PC-9 (cell line): ENCODE results near the gene CCDC78. TPM values are rescaled to one million over a fixed set of nuclear protein-coding genes. Genes with fewer than 3 reads are reported as not detected.

Source experiments
- BruUV-seq: library from RNA; stranded (reverse); fragments of 400-500 nt; replicated peaks from 2 replicates; lab custom pipeline; 2021; lab: Mats Ljungman, UMichigan
- CTCF ChIA-PET: fragments of 300-600 bp; sonication (Branson Sonifier 250); formaldehyde crosslinking; loops from one replicate; lab custom pipeline; 2022; ENCODE audit warnings: antibody characterized with exemption; lab: Charles Lee
- POLR2A ChIA-PET: fragments of 300-600 bp; sonication (Branson Sonifier 250); formaldehyde crosslinking; loops from one replicate; lab custom pipeline; 2022; ENCODE audit warnings: antibody characterized with exemption; ENCODE audit not compliant: unreplicated experiment; lab: Charles Lee
- DNase-seq, 2 experiments: peaks; one replicate each; pipeline versions ENCODE4 v3.0.0 to v3.0.0-alpha.2; 2015 to 2022; ENCODE audit warnings: mixed read lengths in 1 of 2
- H2AFZ ChIP-seq: fragments of 200-600 bp; sonication (generic); 2 replicates; pipeline ENCODE4 v1.8.1; 2017; ENCODE audit warnings: antibody characterized with exemption
- H3F3A ChIP-seq: fragments of 200-600 bp; sonication (generic); 2 replicates; pipeline ENCODE4 v1.8.1; 2017; ENCODE audit warnings: antibody characterized with exemption, mild to moderate bottlenecking, low read depth; ENCODE audit not compliant: insufficient read depth
- H3K27ac ChIP-seq: fragments of 200-600 bp; sonication (generic); 2 replicates; pipeline ENCODE4 v1.6.1; 2016; ENCODE audit warnings: mixed run types
- H3K27me3 ChIP-seq: fragments of 200-600 bp; sonication (generic); 2 replicates; pipeline ENCODE4 v1.6.1; 2016; ENCODE audit warnings: low read depth, mixed run types; ENCODE audit not compliant: insufficient read depth
- H3K36me3 ChIP-seq: fragments of 200-600 bp; sonication (generic); 2 replicates; pipeline ENCODE4 v1.6.1; 2016; ENCODE audit warnings: low read depth, mixed run types
- H3K4me1 ChIP-seq: fragments of 200-600 bp; sonication (generic); replicated peaks from 2 replicates; pipeline ENCODE4 v1.6.1; 2016; ENCODE audit warnings: mixed run types; ENCODE audit not compliant: insufficient read depth
- H3K4me2 ChIP-seq: fragments of 200-600 bp; sonication (generic); 2 replicates; pipeline ENCODE4 v1.6.1; 2017; ENCODE audit warnings: mixed run types
- H3K4me3 ChIP-seq: fragments of 200-600 bp; sonication (generic); 2 replicates; pipeline ENCODE4 v1.6.1; 2016; ENCODE audit warnings: mixed run types
- H3K79me2 ChIP-seq: fragments of 200-600 bp; sonication (generic); 2 replicates; pipeline ENCODE4 v1.6.1; 2017; ENCODE audit warnings: low read depth, mixed run types
- H3K9me2 ChIP-seq: fragments of 200-600 bp; sonication (generic); 2 replicates; pipeline ENCODE4 v1.8.1; 2017; ENCODE audit warnings: mild to moderate bottlenecking; ENCODE audit not compliant: insufficient read depth
- H3K9me3 ChIP-seq: fragments of 200-600 bp; sonication (generic); 2 replicates; pipeline ENCODE4 v1.8.1; 2016; ENCODE audit warnings: low read depth; ENCODE audit not compliant: insufficient read depth
- H4K20me1 ChIP-seq: fragments of 200-600 bp; sonication (generic); 2 replicates; pipeline ENCODE4 v1.8.1; 2017; ENCODE audit not compliant: insufficient read depth
- CTCF ChIP-seq: fragments of 200-600 bp; sonication (generic); conservative IDR thresholded peaks from 2 replicates; pipeline ENCODE4 v1.6.1; 2017; ENCODE audit warnings: mixed run types, antibody characterized with exemption, mild to moderate bottlenecking, moderate library complexity
- EZH2 ChIP-seq: fragments of 200-600 bp; sonication (generic); IDR thresholded peaks from 2 replicates; pipeline ENCODE4 v1.8.0; 2017; ENCODE audit warnings: antibody characterized with exemption, low read depth
- intact Hi-C: fragments of 100-400 bp; cut with micrococcal nuclease; formaldehyde crosslinking; loops from one replicate; pipeline ENCODE4 v1.10.0; 2022; ENCODE audit not compliant: unreplicated experiment
- total RNA-seq: library from RNA; stranded (reverse); gene quantifications from 2 replicates; pipeline ENCODE4 v1.2.3, GENCODE V29; 2021

Gene CCDC78
- total RNA-seq, 1 experiment from 2014 or later = 4.2 TPM

- Histone ChIP-seq H3K9me3 (no peaks in the 10 kb centered on the region), H3K4me3 (no peak overlapping the region), H3K27me3 (no peaks in the 10 kb centered on the region), H3K36me3 (no peaks in the 10 kb centered on the region), H3K4me1 (no peaks in the 10 kb centered on the region; the same call in 1 of the 2 replicates), H4K20me1 (no peaks in the 10 kb centered on the region), H3K27ac (no peak overlapping the region), H3K9me2 (no peaks in the 10 kb centered on the region), H3F3A (peaks cover 5% of the 10 kb centered on the region; the same call in 1 of the 2 replicates), H3K79me2 (peaks cover 8% of the 10 kb centered on the region; the same call in 1 of the 2 replicates), H2AFZ (no peak overlapping the region), H3K4me2 (no peak overlapping the region)
- intact Hi-C loops = no loop called here
- POLR2A ChIA-PET = interaction anchor here (0.7 kb wide), 1 partner anchor 229 kb away, joined by 3 read pairs; no protein-coding TSS in a partner anchor
- peak in 1 of 2 experiments; percentile 17 for DNase-seq
- CTCF ChIA-PET = no interaction called here
- no TSS peak for BruUV-seq
- TF ChIP-seq CTCF (no peak), EZH2 (no peak)
Measured at GRCh38 chr16:734981-735881, 9.0 kb upstream of the CCDC78 start.

- no TSS peak for BruUV-seq
- Histone ChIP-seq H3K4me3 (no peak overlapping the region), H3K9me2 (no peaks in the 10 kb centered on the region), H3K4me1 (no peaks in the 10 kb centered on the region), H3K27ac (no peak overlapping the region), H3K27me3 (no peaks in the 10 kb centered on the region), H3K36me3 (no peaks in the 10 kb centered on the region), H2AFZ (no peak overlapping the region), H3F3A (peaks cover 7% of the 10 kb centered on the region; the same call in 1 of the 2 replicates), H3K79me2 (no peaks in the 10 kb centered on the region), H3K4me2 (no peak overlapping the region), H3K9me3 (no peaks in the 10 kb centered on the region), H4K20me1 (no peaks in the 10 kb centered on the region)
- ChIA-PET CTCF (no interaction called here), POLR2A (no interaction called here)
- intact Hi-C loops = no loop called here
- no peak for TF ChIP-seq CTCF
- TF ChIP-seq EZH2 = no peak
- DNase-seq = peak in 1 of 2 experiments; percentile 21
Measured at GRCh38 chr16:734208-734980, 8.2 kb upstream of the CCDC78 start.

- intact Hi-C loops = no loop called here
- ChIA-PET POLR2A (no interaction called here), CTCF (no interaction called here)
- Histone ChIP-seq H3F3A (peaks cover 7% of the 10 kb centered on the region; the same call in 1 of the 2 replicates), H3K4me2 (no peak overlapping the region), H3K27ac (no peak overlapping the region), H3K79me2 (no peaks in the 10 kb centered on the region), H3K4me1 (no peaks in the 10 kb centered on the region), H4K20me1 (no peaks in the 10 kb centered on the region), H3K9me3 (no peaks in the 10 kb centered on the region), H3K9me2 (no peaks in the 10 kb centered on the region), H3K27me3 (no peaks in the 10 kb centered on the region), H3K36me3 (no peaks in the 10 kb centered on the region), H2AFZ (no peak overlapping the region), H3K4me3 (no peak overlapping the region)
- no TSS peak for BruUV-seq
- DNase-seq = peak in 1 of 2 experiments; percentile 22
- TF ChIP-seq EZH2 (no peak), CTCF (no peak)
Measured at GRCh38 chr16:733382-734207, 7.4 kb upstream of the CCDC78 start.
